Measurements from ENCODE around the gene GTF3A.

- no peak for TF ChIP-seq CTCF (IDR thresholded peaks at IDR 0.05)
- TF ChIP-seq POLR2A (IDR thresholded peaks at IDR 0.05), result no peak
Observed at GRCh38 chr13:27383104-27383921, 41.1 kb upstream of the GTF3A start.
